ENCODE data around the gene TET1.

DNA sequence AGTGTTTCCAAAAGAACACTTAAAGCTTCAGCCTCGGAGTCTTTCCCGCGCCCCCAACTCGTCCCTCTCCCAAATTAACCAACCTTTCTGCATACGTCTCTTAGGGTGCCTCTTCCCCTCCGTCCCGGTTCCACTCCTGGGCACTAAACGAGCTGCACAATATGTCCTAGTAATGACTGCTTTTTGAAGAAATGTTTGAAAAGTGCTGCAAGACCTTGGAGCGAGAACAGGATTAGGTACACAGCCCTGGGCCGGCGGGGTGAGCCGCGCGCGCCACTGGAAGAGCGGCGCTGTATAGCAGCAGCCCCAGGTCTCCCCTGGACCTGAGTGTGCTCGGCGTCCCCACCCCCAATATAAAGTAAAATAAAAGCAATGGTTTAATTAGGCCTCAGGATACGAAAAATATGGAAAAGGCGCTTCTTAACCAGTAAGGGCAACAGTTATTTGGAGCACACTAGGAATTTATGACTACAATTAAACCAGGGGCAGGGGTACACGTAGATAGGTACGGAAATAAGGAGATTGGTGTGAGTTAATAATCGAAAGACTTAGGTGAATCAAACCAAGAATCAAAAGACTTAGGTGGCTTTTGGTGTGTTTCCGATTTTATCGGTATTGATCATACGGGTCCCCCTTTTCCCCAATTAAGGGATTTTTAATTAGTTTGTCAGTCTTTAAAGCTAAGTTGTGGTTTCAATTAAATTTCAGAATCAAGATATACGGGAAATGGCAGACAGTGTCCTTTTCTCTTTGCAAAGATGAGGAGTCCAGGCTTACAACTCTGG lies 1.9 kb downstream of the TET1 start:
- TF ChIP-seq CTCF (IDR thresholded peaks at IDR 0.05) (no peak), POLR2A (IDR thresholded peaks at IDR 0.05) (no peak), EP300 (IDR thresholded peaks at IDR 0.05) (no peak)
